Parathyroid adenoma (tissue), 2 donors: ENCODE measurements around the gene NOP14.

ENCODE experiments used
- H2AFZ ChIP-seq: fragments of 300-600 bp; sonication (generic); one replicate; pipeline ENCODE4 v1.7.0; 2017; ENCODE audit warnings: antibody characterized with exemption, mild to moderate bottlenecking
- H3K27ac ChIP-seq: fragments of 300-600 bp; sonication (generic); one replicate; pipeline ENCODE4 v1.7.0; 2017
- H3K27me3 ChIP-seq: fragments of 300-600 bp; sonication (generic); one replicate; pipeline ENCODE4 v1.7.0; 2017; ENCODE audit warnings: low read length; ENCODE audit not compliant: control insufficient read depth, insufficient read depth
- H3K36me3 ChIP-seq: fragments of 300-600 bp; sonication (generic); one replicate; pipeline ENCODE4 v1.7.0; 2017; ENCODE audit warnings: low read length; ENCODE audit not compliant: control insufficient read depth, insufficient read depth
- H3K4me1 ChIP-seq: fragments of 300-600 bp; sonication (generic); one replicate; pipeline ENCODE4 v1.7.0; 2017; ENCODE audit warnings: control low read depth
- H3K4me2 ChIP-seq: fragments of 300-600 bp; sonication (generic); one replicate; pipeline ENCODE4 v1.7.0; 2017; ENCODE audit warnings: low read length
- H3K4me3 ChIP-seq: fragments of 300-600 bp; sonication (generic); one replicate; pipeline ENCODE4 v1.7.0; 2017; ENCODE audit warnings: low read depth, low read length
- H3K79me2 ChIP-seq: fragments of 300-600 bp; sonication (generic); one replicate; pipeline ENCODE4 v1.7.0; 2017; ENCODE audit warnings: control low read depth
- H3K9ac ChIP-seq: fragments of 300-600 bp; sonication (generic); one replicate; pipeline ENCODE4 v1.7.0; 2017; ENCODE audit warnings: mild to moderate bottlenecking
- H3K9me3 ChIP-seq: fragments of 300-600 bp; sonication (generic); one replicate; pipeline ENCODE4 v1.7.0; 2017; ENCODE audit warnings: low read length; ENCODE audit not compliant: control insufficient read depth
- CTCF ChIP-seq: fragments of 300-600 bp; sonication (generic); IDR thresholded peaks from one replicate; pipeline ENCODE4 v1.7.0; 2017; ENCODE audit warnings: antibody characterized with exemption, mild to moderate bottlenecking
- donor health status: primary hyperparathyroidism.

Gene NOP14

GRCh38 chr4:2930135-2930757, 33.0 kb downstream of the NOP14 start:
- Histone ChIP-seq H3K9me3 (no peaks in the 10 kb centered on the region), H3K36me3 (no peaks in the 10 kb centered on the region), H3K27ac (no peak overlapping the region), H3K4me3 (no peak overlapping the region), H3K4me1 (no peaks in the 10 kb centered on the region), H3K9ac (no peak overlapping the region), H3K4me2 (no peak overlapping the region), H3K79me2 (no peaks in the 10 kb centered on the region), H2AFZ (no peak overlapping the region), H3K27me3 (no peaks in the 10 kb centered on the region)
- no peak for TF ChIP-seq CTCF

- Histone ChIP-seq H3K27me3 (no peaks in the 10 kb centered on the region), H3K9ac (no peak overlapping the region), H3K36me3 (no peaks in the 10 kb centered on the region), H3K4me3 (no peak overlapping the region), H3K9me3 (no peaks in the 10 kb centered on the region), H2AFZ (no peak overlapping the region), H3K4me1 (no peaks in the 10 kb centered on the region), H3K79me2 (peaks cover 3% of the 10 kb centered on the region), H3K4me2 (no peak overlapping the region), H3K27ac (no peak overlapping the region)
- TF ChIP-seq CTCF, result no peak
Observed at GRCh38 chr4:2929469-2929868, 33.7 kb downstream of the NOP14 start.

- no peak overlapping the region for H3K27ac ChIP-seq
- peaks cover 5% of the 10 kb centered on the region for H3K79me2 ChIP-seq
- H3K9me3 ChIP-seq, result no peaks in the 10 kb centered on the region
- no peak overlapping the region for H3K4me3 ChIP-seq
- no peak for TF ChIP-seq CTCF
- H2AFZ ChIP-seq, result no peak overlapping the region
- H3K9ac ChIP-seq, result no peak overlapping the region
- no peaks in the 10 kb centered on the region for H3K27me3 ChIP-seq
- no peak overlapping the region for H3K4me2 ChIP-seq
- no peaks in the 10 kb centered on the region for H3K36me3 ChIP-seq
- H3K4me1 ChIP-seq, result no peaks in the 10 kb centered on the region
Observed at GRCh38 chr4:2928242-2929176, 34.7 kb downstream of the NOP14 start.

GRCh38 chr4:2927696-2928075, 35.5 kb downstream of the NOP14 start:
- Histone ChIP-seq H3K4me3 (no peak overlapping the region), H3K4me1 (no peaks in the 10 kb centered on the region), H3K4me2 (no peak overlapping the region), H3K79me2 (peaks cover 8% of the 10 kb centered on the region), H2AFZ (no peak overlapping the region), H3K27me3 (no peaks in the 10 kb centered on the region), H3K27ac (no peak overlapping the region), H3K9ac (no peak overlapping the region), H3K9me3 (no peaks in the 10 kb centered on the region), H3K36me3 (no peaks in the 10 kb centered on the region)
- TF ChIP-seq CTCF, result no peak
